SU-DHL-6 (cell line): ENCODE data around the gene PRMT3.
A peak's percentile ranks its signal among the peaks of the same experiment; 100 is the strongest.

Source experiments
- H2AFZ ChIP-seq: fragments of 200-600 bp; sonication (generic); 2 replicates; pipeline ENCODE4 v1.6.1; 2014; ENCODE audit warnings: low read depth, mild to moderate bottlenecking, moderate library complexity, mixed read lengths, antibody characterized with exemption, low read length; ENCODE audit not compliant: severe bottlenecking
- H3F3A ChIP-seq: fragments of 200-600 bp; shearing (Covaris generic); 2 replicates; pipeline ENCODE4 v1.6.0; 2016; ENCODE audit warnings: antibody characterized with exemption, mild to moderate bottlenecking; ENCODE audit not compliant: insufficient read depth
- H3K27ac ChIP-seq: fragments of 200-600 bp; sonication (generic); 2 replicates; pipeline ENCODE4 v1.5.1; 2016; ENCODE audit warnings: low read depth, mild to moderate bottlenecking, low read length, moderate library complexity, mixed read lengths
- H3K27me3 ChIP-seq: fragments of 200-600 bp; sonication (generic), shearing (Covaris generic); 2 replicates; pipeline ENCODE4 v1.6.0; 2014; ENCODE audit warnings: mild to moderate bottlenecking, low read length
- H3K36me3 ChIP-seq: fragments of 200-600 bp; sonication (generic); 2 replicates; pipeline ENCODE4 v1.6.1; 2014; ENCODE audit warnings: mild to moderate bottlenecking, low read length, mixed read lengths
- H3K4me2 ChIP-seq: fragments of 300-600, 200-600 bp; shearing (Covaris generic), sonication (generic); 2 replicates; pipeline ENCODE4 v1.6.0; 2014; ENCODE audit warnings: low read length, low read depth, mild to moderate bottlenecking; ENCODE audit not compliant: poor library complexity, severe bottlenecking
- H3K4me3 ChIP-seq: fragments of 200-600 bp; sonication (generic); 2 replicates; pipeline ENCODE4 v1.5.1; 2014; ENCODE audit warnings: antibody characterized with exemption, low read length, mild to moderate bottlenecking, mixed read lengths; ENCODE audit not compliant: insufficient read depth, poor library complexity, severe bottlenecking
- H3K79me2 ChIP-seq: fragments of 200-600 bp; sonication (generic); 2 replicates; pipeline ENCODE4 v1.6.1; 2014; ENCODE audit warnings: mild to moderate bottlenecking, low read length, moderate library complexity; ENCODE audit not compliant: insufficient read depth
- H3K9ac ChIP-seq: fragments of 200-600 bp; sonication (generic); 2 replicates; pipeline ENCODE4 v1.7.0; 2014; ENCODE audit warnings: mild to moderate bottlenecking, low read length
- H3K9me2 ChIP-seq: fragments of 200-600 bp; sonication (generic); replicated peaks from 2 replicates; pipeline ENCODE4 v1.6.1; 2014; ENCODE audit warnings: low read length; ENCODE audit not compliant: insufficient read depth
- H3K9me3 ChIP-seq: fragments of 200-600 bp; sonication (generic); 2 replicates; pipeline ENCODE4 v1.6.1; 2014; ENCODE audit warnings: low read length, mixed read lengths; ENCODE audit not compliant: insufficient read depth
- H4K20me1 ChIP-seq: fragments of 200-600 bp; sonication (generic); 2 replicates; pipeline ENCODE4 v1.6.1; 2014; ENCODE audit warnings: low read depth, mild to moderate bottlenecking, antibody characterized with exemption, low read length, moderate library complexity, mixed read lengths
- CTCF ChIP-seq: fragments of 200-600 bp; sonication (generic); IDR thresholded peaks from one replicate; pipeline ENCODE4 v1.5.1; 2017; ENCODE audit warnings: antibody characterized with exemption, mild to moderate bottlenecking, low read length, moderate library complexity; ENCODE audit not compliant: insufficient read depth, poor library complexity, severe bottlenecking
- EZH2phosphoT487 ChIP-seq: fragments of 200-600 bp; sonication (generic), shearing (Covaris generic); conservative IDR thresholded peaks from 2 replicates; pipeline ENCODE4 v1.6.1; 2018; ENCODE audit warnings: mild to moderate bottlenecking, antibody characterized with exemption, low read length, moderate library complexity, mixed read lengths

Gene PRMT3

GRCh38 chr11:20351751-20352262 is 35.7 kb upstream of the PRMT3 start:
- no peak overlapping the region for H3K4me2 ChIP-seq
- H3F3A ChIP-seq: no peaks in the 10 kb centered on the region
- no peaks in the 10 kb centered on the region for H3K9me3 ChIP-seq
- no peaks in the 10 kb centered on the region for H3K36me3 ChIP-seq
- H3K27me3 ChIP-seq: no peaks in the 10 kb centered on the region
- H2AFZ ChIP-seq: no peak overlapping the region
- TF ChIP-seq CTCF (no peak), EZH2phosphoT487 (no peak)
- no peaks in the 10 kb centered on the region for H4K20me1 ChIP-seq
- H3K4me3 ChIP-seq: no peak overlapping the region
- no peaks in the 10 kb centered on the region for H3K9me2 ChIP-seq
- no peaks in the 10 kb centered on the region for H3K79me2 ChIP-seq
- H3K27ac ChIP-seq: no peak overlapping the region
- no peak overlapping the region for H3K9ac ChIP-seq

- Histone ChIP-seq H2AFZ (no peak overlapping the region), H3K9ac (no peak overlapping the region), H3K9me3 (no peaks in the 10 kb centered on the region), H4K20me1 (no peaks in the 10 kb centered on the region), H3K27me3 (no peaks in the 10 kb centered on the region), H3K4me3 (no peak overlapping the region), H3K4me2 (no peak overlapping the region), H3K9me2 (no peaks in the 10 kb centered on the region), H3K27ac (no peak overlapping the region), H3K79me2 (no peaks in the 10 kb centered on the region), H3F3A (no peaks in the 10 kb centered on the region), H3K36me3 (no peaks in the 10 kb centered on the region)
- TF ChIP-seq EZH2phosphoT487 (no peak), CTCF (peak; percentile 85)
Measured at GRCh38 chr11:20353829-20354434, 33.6 kb upstream of the PRMT3 start.

GRCh38 chr11:20355221-20356219 is 32.0 kb upstream of the PRMT3 start:
- Histone ChIP-seq H3K27ac (no peak overlapping the region), H2AFZ (no peak overlapping the region), H3K36me3 (no peaks in the 10 kb centered on the region), H3K9me3 (no peaks in the 10 kb centered on the region), H3K27me3 (no peaks in the 10 kb centered on the region), H3K4me2 (no peak overlapping the region), H3F3A (no peaks in the 10 kb centered on the region), H3K9me2 (no peaks in the 10 kb centered on the region), H3K79me2 (no peaks in the 10 kb centered on the region), H3K4me3 (no peak overlapping the region), H4K20me1 (no peaks in the 10 kb centered on the region), H3K9ac (no peak overlapping the region)
- TF ChIP-seq EZH2phosphoT487 (no peak), CTCF (peak; percentile 55)
